Glomerular visceral epithelial cell (primary cell): ENCODE results near the gene C2orf72.
"Not testable (repeated sequence)": the region's sequence is repeated elsewhere in the genome, so short reads cannot be mapped to it uniquely, and the experiment has no call there.

Experiments used
- DNase-seq: peaks from one replicate; pipeline ENCODE4 v3.0.0-alpha.2; 2016; ENCODE audit errors: extremely low spot score

Gene C2orf72

DNA sequence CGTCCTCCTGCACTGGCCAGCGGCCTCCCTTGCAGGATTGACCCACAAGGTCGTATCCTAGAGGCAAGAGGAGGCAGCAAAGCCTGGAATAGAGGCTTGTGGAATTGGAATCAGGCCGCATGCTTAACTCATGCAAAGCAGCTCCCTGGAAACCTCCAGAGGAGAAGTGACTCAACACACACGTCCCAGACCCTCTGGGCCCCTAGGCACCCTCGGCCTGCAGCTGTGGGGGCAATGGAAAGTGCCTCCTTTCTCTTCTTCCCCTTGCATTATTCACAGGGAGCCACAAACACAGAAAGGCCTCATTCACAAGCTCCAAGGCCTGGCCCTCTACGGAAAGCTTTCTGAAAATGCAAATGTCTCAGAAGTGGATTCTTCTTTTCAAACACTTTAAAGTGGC, 21.8 kb upstream of the C2orf72 start:
- no peak for DNase-seq

GRCh38 chr2:231015926-231016325, 21.4 kb upstream of the C2orf72 start:
- DNase-seq: no peak

- DNase-seq: no peak
These were observed 20.6 kb upstream of the C2orf72 start for GRCh38 chr2:231016566-231017230.

GRCh38 chr2:231017231-231017598, 20.1 kb upstream of the C2orf72 start:
- DNase-seq: no peak

- DNase-seq: no peak
These were observed 19.1 kb upstream of the C2orf72 start for GRCh38 chr2:231018184-231018583.

GRCh38 chr2:231025059-231025458, 12.3 kb upstream of the C2orf72 start:
- DNase-seq: not testable (repeated sequence)

GRCh38 chr2:231028889-231029288, 8.4 kb upstream of the C2orf72 start:
- DNase-seq: no peak

GRCh38 chr2:231029563-231029962, 7.8 kb upstream of the C2orf72 start:
- DNase-seq: no peak

- DNase-seq: no peak
These were observed 6.6 kb upstream of the C2orf72 start for GRCh38 chr2:231030725-231031124.

GRCh38 chr2:231032575-231033140, 4.7 kb upstream of the C2orf72 start:
- DNase-seq: no peak

DNA sequence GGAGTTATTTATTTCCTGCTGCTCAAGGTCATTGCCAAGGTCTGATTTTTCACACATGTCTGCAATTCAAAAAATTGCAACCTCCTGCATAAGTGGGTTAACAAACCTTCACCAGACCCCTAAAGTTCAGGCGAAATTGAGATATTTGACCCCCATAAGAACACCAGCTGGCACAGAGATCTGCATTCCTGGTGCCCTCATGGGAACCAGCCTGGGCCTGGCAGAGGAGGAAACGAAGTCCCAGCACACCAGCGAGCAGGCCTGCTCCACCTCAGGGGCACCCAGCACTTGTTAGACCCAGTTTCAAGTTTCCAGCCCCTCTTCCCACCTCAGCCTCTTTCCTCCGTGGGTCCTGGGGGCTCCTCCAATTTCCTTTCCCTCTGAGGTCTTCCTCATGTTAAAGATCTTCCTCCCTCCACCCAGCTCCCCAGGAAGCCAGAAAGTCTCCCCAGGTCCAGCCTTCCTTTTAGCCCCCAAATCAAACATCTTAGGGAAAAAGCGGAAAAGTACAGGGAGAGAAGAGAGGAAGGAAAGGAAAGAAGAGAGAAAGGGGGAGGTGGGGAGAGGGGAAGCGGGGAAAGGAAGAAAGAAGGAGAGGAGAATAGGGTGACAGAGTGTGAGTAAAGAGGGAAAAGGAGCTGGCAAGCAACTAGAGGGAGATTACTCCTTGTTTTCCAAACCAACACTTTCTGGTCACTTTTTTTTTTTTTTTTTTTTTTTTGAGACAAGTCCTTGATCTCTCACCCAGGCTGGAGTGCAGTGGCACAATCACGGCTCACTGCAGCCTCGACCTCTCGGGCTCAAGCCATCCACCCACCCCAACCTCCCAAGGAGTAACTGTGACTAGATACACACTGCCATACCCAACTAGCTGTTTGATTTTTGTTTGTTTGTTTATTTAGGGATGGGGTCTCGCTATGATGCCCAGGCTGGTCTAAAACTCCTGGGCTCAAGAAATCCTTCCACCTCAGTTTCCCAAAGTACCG, 3.9 kb upstream of the C2orf72 start:
- DNase-seq: no peak

- no peak for DNase-seq
These were observed 2.9 kb upstream of the C2orf72 start for GRCh38 chr2:231034291-231034882.

DNA sequence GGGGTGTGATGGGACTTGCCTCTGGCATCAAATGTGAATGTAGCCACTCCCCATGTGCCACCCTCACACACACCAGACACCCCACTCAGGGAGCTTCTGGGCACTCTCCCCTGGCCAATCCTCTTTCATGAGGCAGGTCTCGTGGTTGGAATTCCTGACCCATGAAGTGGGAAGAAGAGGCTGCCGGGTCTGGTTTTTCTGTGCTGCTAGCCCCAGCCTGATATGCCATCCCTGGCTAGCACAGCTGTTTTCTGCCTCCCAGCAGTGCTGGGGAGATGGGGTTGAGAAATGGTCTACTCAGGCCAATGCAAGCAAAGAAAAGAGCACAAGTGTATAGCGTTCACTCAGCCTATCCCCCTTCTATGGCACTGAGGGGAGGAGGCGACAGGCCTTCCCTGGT, 1.2 kb upstream of the C2orf72 start:
- no peak for DNase-seq

- DNase-seq: no peak
These were observed 681 bp upstream of the C2orf72 start for GRCh38 chr2:231036578-231037106.

GRCh38 chr2:231037731-231038482, 584 bp downstream of the C2orf72 start:
- no peak for DNase-seq

DNA sequence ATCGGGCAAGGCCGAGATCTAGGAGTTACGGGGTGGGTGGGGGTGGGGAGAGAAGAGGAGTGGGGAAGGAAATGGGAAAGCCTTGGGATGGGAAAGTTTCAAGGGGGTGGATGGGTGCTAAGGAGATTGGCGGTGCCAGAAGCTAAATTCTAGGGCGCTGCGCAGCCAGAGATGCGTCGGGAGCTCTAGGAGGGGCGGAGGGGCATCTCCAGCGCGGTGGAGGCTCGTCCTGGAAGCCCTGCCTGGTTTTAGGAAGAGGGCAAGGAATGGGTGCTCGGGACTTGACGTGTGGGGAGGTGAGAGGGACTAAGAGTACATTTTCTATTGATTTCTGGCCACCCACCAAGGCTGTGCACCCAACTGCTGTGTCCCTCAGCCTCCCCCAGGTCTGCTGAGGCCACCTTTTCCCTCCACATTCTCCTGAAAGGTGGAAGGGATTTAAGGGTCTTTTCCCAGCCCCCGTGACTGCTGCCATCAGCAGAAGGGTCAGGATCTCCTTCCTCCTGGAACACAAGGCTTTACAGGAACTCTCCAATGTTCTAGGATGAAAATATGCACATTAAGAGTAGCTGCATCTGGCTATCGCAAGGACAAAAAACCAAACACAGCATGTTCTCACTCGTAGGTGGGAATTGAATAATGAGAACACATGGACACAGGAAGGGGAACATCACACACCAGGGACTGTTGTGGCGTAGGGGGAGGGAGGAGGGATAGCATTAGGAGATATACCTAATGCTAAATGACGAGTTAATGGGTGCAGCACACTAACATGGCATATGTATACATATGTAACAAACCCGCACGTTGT, 1.4 kb downstream of the C2orf72 start:
- DNase-seq: no peak

DNA sequence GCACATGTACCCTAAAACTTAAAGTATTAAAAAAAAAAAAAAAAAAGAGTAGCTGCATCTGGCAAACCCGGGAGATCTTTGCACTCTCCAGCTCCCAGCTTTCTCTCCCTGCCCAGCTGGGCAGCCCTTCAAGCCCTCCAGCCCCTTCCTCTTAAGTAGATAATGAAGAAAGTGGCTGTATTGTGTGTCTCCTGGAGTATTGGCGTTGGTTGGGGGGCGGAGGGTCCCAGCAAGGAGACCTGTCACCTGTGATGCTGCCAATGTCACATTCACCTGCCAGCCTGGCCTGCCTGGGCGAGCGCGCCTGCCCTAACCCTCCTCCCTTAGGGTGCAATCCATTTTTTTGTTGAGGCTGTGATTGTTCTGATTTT, 2.0 kb downstream of the C2orf72 start:
- DNase-seq: no peak

- no peak for DNase-seq
These were observed 2.6 kb downstream of the C2orf72 start for GRCh38 chr2:231039821-231040364.

DNA sequence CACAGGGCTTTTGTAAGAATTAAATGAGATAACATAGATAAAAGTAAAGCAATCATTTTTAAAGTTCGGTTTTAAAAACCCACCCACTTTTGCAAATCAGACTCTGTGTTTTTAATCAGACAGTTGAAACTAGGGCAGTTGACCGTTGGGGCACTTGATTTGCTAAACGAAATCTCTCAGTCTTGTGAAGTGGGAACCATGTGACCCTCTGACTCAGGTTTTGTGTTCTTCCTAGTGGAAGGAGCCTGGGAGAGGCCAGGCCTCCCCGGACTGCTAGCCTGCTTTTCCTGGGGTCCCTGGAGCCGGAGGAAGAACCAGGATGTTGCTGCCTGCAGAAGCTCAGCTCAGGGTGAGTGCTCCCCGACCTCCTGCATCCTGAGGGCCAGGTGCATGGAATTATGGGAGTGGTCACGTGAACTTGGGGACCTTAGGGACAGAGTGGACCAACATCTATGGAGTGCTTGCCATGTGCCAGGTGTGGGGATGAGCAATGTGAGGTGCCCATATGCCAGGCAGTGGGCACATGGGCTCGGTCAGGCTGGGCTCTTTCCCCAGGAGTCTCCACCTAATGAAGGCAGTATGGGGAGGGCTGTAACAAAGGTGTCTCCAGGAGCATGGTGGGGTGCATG, 3.9 kb downstream of the C2orf72 start:
- DNase-seq: no peak

GRCh38 chr2:231043796-231044195, 6.5 kb downstream of the C2orf72 start:
- DNase-seq: no peak
